HG03064 (cell line): ENCODE data around the gene RNF157.

Experiments used
- ATAC-seq: cut with Tn5 transposase; IDR thresholded peaks from one replicate; pipeline ENCODE4 v1.9.1; 2021; ENCODE audit warnings: low read depth; ENCODE audit not compliant: unreplicated experiment

The RNF157 gene

GRCh38 chr17:76163919-76164318, 76.4 kb downstream of the RNF157 start:
- no peak for ATAC-seq

- no peak for ATAC-seq
Observed at GRCh38 chr17:76161619-76162266, 78.5 kb downstream of the RNF157 start.

DNA sequence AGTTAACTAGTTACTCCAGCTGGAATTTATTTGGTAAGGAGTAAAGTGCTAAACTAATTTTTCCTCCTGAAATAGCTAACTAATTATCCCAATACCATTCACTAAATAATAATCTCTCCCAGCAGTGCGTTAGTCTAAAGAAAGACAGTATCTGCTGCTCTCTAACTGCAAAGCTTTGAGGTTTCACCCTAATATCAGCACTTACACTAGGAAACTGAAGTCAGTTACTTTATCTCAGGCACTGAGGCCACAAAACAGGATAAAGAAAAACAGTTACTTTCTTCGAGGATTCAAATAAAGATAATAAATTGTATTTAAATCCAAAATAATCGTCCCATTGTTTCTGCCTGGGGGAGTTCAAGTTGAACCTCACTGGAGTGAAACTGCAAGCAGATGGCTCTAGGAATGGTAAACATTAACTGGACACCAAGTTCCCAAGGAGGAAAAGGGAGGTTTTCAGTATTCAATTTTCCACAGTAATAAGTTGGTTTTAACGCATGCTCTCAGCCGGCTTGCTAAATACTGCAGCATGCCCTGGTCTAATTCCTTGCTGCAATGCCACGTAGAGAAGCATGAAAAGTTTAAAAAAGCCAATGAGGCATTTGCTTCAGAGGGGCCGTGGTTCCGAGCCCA, 79.3 kb downstream of the RNF157 start:
- no peak for ATAC-seq

DNA sequence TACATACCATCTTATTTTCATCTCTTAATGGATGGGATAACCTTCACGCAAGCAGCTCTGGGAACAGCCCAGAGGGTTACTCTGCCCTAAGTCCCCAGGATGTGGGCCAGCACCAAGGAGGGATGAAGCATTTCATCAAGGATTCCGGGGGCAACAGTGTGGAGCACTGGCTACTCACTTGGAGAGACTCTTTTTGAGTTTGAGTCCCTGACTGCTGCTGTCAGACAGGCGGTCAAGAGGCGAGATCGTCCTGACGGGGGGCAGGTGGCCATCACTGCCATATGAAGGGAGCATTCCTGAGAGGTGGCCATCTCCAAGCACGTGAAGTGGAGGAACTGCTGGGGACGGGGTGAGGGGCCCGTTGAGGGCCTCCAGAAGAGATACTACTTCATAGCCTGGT, 81.1 kb downstream of the RNF157 start:
- no peak for ATAC-seq

DNA sequence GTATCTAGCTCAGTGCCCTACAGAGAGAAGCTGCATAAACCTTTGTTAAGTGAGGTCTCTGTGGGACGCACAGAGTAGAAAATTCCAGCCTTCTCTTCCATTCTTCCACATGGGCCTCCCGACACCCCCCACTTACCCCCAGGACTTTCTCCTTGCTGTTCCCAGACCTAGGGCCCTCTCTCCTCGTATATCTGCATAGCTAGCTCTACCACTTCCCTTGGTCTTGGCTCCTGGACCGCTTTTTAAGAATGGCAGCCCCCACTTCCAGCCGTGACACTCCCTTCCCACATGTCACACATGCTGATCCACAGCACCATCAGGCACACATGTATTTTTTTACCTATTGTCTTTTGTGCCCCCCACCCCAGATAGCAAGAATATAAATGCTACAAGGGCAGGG, 82.5 kb downstream of the RNF157 start:
- ATAC-seq: no peak

GRCh38 chr17:76156662-76156991, 83.7 kb downstream of the RNF157 start:
- ATAC-seq: no peak

- ATAC-seq: no peak
Observed at GRCh38 chr17:76155988-76156661, 84.2 kb downstream of the RNF157 start.

DNA sequence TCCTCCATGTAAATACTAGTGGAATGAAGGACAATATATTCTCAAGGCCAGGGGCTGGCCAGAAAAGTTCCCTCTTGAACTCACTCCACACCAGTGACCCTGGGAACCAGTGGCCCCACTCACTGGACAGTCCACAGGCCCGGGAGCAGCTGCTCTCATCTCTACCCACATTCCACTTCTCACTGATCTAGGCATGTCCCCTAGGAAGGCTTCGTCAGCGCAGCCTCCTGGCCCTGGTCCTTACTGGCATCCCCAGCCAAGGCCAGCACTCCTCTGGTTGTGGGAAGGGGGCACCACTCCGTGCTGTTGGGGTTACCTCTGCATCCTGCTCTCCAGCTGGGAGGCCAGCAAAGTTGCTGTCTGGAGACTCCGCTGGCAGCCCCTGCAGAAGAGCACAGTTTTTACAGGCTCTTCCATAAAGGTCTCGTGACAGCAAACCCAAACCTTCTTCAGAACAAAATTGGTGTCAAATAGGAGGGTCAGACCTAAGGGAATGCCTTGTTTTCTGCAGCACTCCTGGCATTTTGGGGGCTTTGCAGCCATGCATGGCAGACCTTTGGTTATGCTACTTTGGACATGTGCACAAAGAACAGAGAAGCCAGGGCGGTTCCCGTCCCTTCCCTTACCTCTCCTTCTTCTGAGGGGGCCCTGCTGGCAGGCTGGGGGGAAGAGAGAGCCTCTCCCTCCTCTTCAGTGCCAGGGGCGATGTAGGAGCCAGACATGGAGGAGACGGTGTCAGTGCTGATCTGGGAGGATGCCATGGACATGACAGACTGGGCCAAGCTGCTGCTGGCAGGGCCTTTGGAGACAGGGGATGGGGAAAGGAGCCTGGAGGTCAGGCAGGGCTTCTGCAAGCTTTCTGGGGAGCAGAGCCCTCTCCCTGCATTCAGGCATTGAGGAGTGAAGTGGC, 85.1 kb downstream of the RNF157 start:
- ATAC-seq: no peak

- ATAC-seq: no peak
Observed at GRCh38 chr17:76154292-76154691, 86.0 kb downstream of the RNF157 start.

DNA sequence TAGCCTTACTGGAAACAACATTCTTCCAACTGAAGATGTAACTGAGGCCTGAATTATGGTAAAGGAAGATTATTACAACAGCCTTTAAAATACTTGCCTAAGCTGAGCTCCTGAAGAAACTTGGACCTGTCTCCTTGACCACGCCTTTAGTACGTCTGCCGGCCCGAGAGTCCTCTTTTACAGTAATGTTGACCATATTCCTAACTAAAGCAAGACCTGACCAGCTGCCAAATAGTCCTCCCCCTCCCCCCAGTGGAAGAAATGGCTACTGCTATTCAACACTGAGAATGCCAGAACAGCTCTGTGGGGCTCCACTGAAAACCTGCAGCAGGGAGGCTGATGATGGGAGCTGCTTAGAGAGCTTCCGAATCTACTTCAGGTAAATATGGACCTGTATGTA, 86.7 kb downstream of the RNF157 start:
- ATAC-seq: no peak

DNA sequence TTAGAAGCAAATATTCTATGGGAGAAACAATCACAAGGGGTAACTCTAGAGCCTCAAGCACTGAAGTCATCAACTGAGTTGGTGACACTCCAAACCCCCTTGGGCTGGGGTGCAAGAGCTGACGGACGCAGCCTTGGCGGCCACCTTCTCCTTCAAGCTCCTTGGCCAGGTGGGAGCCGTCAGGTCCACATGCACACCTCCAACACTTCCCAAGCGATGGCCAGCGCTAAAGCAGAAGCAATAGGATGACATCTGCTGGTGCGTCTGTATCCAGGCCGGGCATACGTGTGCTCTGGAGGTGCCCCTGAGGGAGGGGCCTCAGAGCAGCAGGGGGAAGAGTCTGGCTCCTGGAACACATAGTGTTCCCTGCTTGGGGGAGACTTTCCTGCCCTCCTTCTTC, 87.1 kb downstream of the RNF157 start:
- ATAC-seq: no peak

DNA sequence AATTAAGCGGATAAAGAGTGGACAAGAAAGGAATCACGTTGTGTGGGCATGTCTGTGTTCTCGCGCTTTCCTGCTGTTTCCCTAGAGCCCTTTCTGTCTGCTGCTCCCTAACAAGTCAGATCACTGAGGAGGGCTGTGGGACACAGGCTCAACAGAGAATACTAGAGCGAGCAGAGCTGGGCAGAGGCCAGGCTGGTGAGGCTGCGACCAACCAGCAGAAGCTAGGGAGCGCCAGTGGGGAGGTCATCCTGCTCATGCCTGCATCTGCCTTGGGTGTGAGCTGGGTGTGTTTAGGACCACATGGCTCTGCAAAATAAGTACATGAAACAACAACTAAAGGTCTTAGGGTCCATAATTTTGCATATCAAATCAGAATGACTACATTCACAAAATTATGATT, 87.7 kb downstream of the RNF157 start:
- no peak for ATAC-seq

DNA sequence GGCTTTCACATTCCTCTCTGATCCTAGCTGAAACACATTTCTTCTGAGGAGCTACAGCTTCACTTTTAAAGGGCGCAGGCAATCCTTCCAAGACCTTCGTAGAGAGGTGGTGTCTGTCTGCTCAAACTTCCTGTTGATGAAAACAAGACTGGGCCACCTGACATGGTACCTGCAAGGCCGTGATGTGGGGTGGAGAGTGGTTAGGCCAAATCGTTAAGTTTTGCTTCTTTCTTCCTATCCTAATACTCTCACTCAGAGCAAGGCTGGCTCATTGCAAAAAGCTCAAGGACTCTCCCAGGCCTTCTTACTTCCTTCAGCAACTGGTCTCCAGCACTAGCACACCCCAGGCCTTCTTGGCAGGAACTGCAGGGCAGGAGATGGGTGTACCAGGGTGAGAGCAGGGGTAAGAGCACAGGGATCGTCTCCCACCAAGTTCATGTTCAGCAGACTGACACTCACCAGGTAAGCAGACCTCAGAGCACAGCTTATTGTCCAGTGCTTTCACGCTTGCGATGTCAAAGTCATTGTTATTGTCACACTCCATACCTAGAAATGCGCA, 88.3 kb downstream of the RNF157 start:
- ATAC-seq: no peak

DNA sequence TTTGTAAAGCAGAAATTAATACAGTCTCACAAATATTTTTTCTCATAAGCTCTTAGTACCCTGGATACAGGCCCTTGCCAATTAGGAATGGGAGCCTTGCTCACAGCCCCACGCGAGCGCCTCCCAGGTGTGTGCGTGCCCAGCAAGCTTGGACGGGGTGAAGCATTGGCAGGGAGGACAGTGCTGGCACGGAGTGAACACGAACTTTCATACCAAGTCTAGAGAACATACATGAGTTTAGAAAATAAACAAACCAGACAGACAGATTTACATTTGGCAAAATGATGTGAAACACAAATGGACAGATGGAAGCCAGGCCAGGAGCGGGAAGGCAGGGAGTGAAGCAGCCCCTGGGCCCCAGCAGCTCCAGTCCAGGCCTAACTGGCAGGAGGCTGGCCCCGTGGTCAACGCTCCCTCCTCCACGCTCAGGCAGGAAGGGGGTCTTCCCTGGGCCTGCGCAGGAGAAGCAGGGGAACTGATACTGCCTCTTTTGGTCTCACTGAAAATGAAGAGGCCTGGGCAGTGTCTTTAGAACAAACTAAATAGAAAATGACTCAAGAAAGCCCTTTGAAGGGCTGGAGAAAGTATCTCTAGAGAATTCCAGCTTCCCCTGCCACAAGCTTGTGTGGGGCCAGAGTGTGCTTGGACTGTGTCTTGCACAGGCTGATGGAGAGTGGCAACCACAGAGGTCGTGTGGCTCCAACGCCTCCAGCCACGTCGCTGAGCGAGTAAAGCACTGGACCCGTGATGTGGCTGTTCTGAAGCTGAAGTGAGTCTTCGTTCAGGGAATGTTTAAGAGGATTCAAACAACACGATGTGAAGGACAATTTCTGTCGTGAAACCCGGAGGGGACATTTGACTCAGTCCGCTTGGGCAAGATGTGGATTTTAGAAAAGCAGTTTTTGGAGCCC, 89.3 kb downstream of the RNF157 start:
- no peak for ATAC-seq

DNA sequence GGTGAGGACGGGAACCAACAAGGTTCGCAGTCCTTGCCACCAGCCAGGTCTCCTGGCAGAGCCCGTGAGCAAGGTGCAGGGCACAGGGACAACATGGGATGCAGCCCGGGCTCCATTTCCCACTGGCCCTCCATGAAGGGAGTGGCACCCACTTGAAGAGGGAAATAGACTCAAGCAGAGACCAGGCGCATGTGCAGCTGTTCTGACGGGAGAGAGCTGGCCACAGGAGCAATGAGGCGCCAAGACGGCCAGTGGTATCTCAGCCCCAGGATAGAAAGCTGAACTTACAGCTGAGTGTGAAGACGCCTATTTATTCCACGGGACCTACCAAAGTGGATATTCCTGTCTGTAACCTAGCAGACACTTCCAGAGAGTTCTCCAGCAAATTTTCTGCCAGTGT, 91.1 kb downstream of the RNF157 start:
- no peak for ATAC-seq

- ATAC-seq: no peak
Observed at GRCh38 chr17:76148015-76148326, 92.3 kb downstream of the RNF157 start.

- ATAC-seq: no peak
Observed at GRCh38 chr17:76147211-76148014, 92.9 kb downstream of the RNF157 start.

- no peak for ATAC-seq
Observed at GRCh38 chr17:76146053-76146851, 94.0 kb downstream of the RNF157 start.
